Measurements from ENCODE around the gene GZF1. TPM values are rescaled to one million over a fixed set of nuclear protein-coding genes. Genes with fewer than 3 reads are reported as not detected.

The GZF1 gene
- polyA plus RNA-seq, 1 experiment: 14.3 TPM

- no peak for DNase-seq (ENCODE audit: low read depth, low spot score)
- peaks cover 3% of the 10 kb centered on the region for H3K27me3 ChIP-seq (ENCODE audit: control insufficient read depth, insufficient read depth, low read length)
- no peak overlapping the region for H3K27ac ChIP-seq (ENCODE audit: low read depth, low read length)
- no peaks in the 10 kb centered on the region for H3K9me3 ChIP-seq (ENCODE audit: control insufficient read depth, insufficient read depth, low read length)
- CTCF ChIA-PET: no interaction called here
- POLR2A ChIA-PET: no interaction called here
- H3K4me3 ChIP-seq (ENCODE audit: low read depth, low read length): no peak overlapping the region
- TF ChIP-seq CTCF (IDR thresholded peaks at IDR 0.05; ENCODE audit: low read depth, low read length): no peak
Observed at GRCh38 chr20:23327617-23328333, 34.2 kb upstream of the GZF1 start.

- H3K27ac ChIP-seq (ENCODE audit: low read depth, low read length): no peak overlapping the region
- no peak for DNase-seq (ENCODE audit: low read depth, low spot score)
- H3K9me3 ChIP-seq (ENCODE audit: control insufficient read depth, insufficient read depth, low read length): no peaks in the 10 kb centered on the region
- ChIA-PET CTCF (interaction anchor here (0.7 to 1.6 kb wide), 2 partner anchors 9 kb away, joined by 7 read pairs; no protein-coding TSS in a partner anchor), POLR2A (no interaction called here)
- no peaks in the 10 kb centered on the region for H3K27me3 ChIP-seq (ENCODE audit: control insufficient read depth, insufficient read depth, low read length)
- TF ChIP-seq CTCF (IDR thresholded peaks at IDR 0.05; ENCODE audit: low read depth, low read length): no peak
- no peak overlapping the region for H3K4me3 ChIP-seq (ENCODE audit: low read depth, low read length)
Observed at GRCh38 chr20:23331450-23332350, 30.3 kb upstream of the GZF1 start.

- no peaks in the 10 kb centered on the region for H3K27me3 ChIP-seq (ENCODE audit: control insufficient read depth, insufficient read depth, low read length)
- H3K4me3 ChIP-seq (ENCODE audit: low read depth, low read length): no peak overlapping the region
- no peak for TF ChIP-seq CTCF (IDR thresholded peaks at IDR 0.05; ENCODE audit: low read depth, low read length)
- no peaks in the 10 kb centered on the region for H3K9me3 ChIP-seq (ENCODE audit: control insufficient read depth, insufficient read depth, low read length)
- POLR2A ChIA-PET: no interaction called here
- no peak for DNase-seq (ENCODE audit: low read depth, low spot score)
- CTCF ChIA-PET: interaction anchor here (0.8 to 1.6 kb wide), 2 partner anchors 8 to 641 kb away, joined by 3 to 7 read pairs; no protein-coding TSS in a partner anchor
- no peak overlapping the region for H3K27ac ChIP-seq (ENCODE audit: low read depth, low read length)
Observed at GRCh38 chr20:23332467-23332866, 29.5 kb upstream of the GZF1 start.

- no peak for TF ChIP-seq CTCF (IDR thresholded peaks at IDR 0.05; ENCODE audit: low read depth, low read length)
- Histone ChIP-seq H3K9me3 (ENCODE audit: control insufficient read depth, insufficient read depth, low read length) (no peaks in the 10 kb centered on the region), H3K4me3 (ENCODE audit: low read depth, low read length) (no peak overlapping the region), H3K27ac (ENCODE audit: low read depth, low read length) (no peak overlapping the region), H3K27me3 (ENCODE audit: control insufficient read depth, insufficient read depth, low read length) (no peaks in the 10 kb centered on the region)
- CTCF ChIA-PET: no interaction called here
- no peak for DNase-seq (ENCODE audit: low read depth, low spot score)
- POLR2A ChIA-PET: no interaction called here
Observed at GRCh38 chr20:23334111-23334510, 27.9 kb upstream of the GZF1 start.

GRCh38 chr20:23335521-23335920, 26.5 kb upstream of the GZF1 start:
- DNase-seq (ENCODE audit: low read depth, low spot score): no peak
- H3K4me3 ChIP-seq (ENCODE audit: low read depth, low read length): no peak overlapping the region
- ChIA-PET CTCF (interaction anchor here (1.4 to 1.5 kb wide), 2 partner anchors 271 to 643 kb away, joined by 3 to 5 read pairs; no protein-coding TSS in a partner anchor), POLR2A (no interaction called here)
- H3K27ac ChIP-seq (ENCODE audit: low read depth, low read length): no peak overlapping the region
- H3K27me3 ChIP-seq (ENCODE audit: control insufficient read depth, insufficient read depth, low read length): no peaks in the 10 kb centered on the region
- no peak for TF ChIP-seq CTCF (IDR thresholded peaks at IDR 0.05; ENCODE audit: low read depth, low read length)
- no peaks in the 10 kb centered on the region; the same call in 1 of the 2 replicates for H3K9me3 ChIP-seq (ENCODE audit: control insufficient read depth, insufficient read depth, low read length)

Measured in AG04450 (cell line).